Erythroblast (primary cell): ENCODE results near the gene DAB1.

Experiments used
- GATA1 ChIP-seq: IDR thresholded peaks from 2 replicates; pipeline ENCODE4 v1.6.1; 2011; ENCODE audit warnings: low read depth, mild to moderate bottlenecking, control low read depth, low read length, moderate library complexity
- POLR2A ChIP-seq: IDR thresholded peaks from 2 replicates; pipeline ENCODE4 v1.6.1; 2011; ENCODE audit warnings: mild to moderate bottlenecking, low read length

GRCh38 chr1:57311006-57311405, 112.9 kb downstream of the DAB1 start:
- TF ChIP-seq POLR2A (no peak), GATA1 (no peak)
